ENCODE data around the gene CSGALNACT2.

CSGALNACT2 gene

GRCh38 chr10:43113201-43114087, 24.8 kb upstream of the CSGALNACT2 start:
- DNase-seq (ENCODE audit: low read depth), result no peak

- DNase-seq (ENCODE audit: low read depth), result no peak
These were observed 24.0 kb upstream of the CSGALNACT2 start for GRCh38 chr10:43114088-43114742.

- DNase-seq (ENCODE audit: low read depth), result no peak
These were observed 23.3 kb upstream of the CSGALNACT2 start for GRCh38 chr10:43114743-43115611.

GRCh38 chr10:43115881-43116595, 22.2 kb upstream of the CSGALNACT2 start:
- DNase-seq (ENCODE audit: low read depth), result no peak

GRCh38 chr10:43116596-43116995, 21.6 kb upstream of the CSGALNACT2 start:
- DNase-seq (ENCODE audit: low read depth), result no peak

- DNase-seq (ENCODE audit: low read depth), result no peak
These were observed 21.0 kb upstream of the CSGALNACT2 start for GRCh38 chr10:43117031-43117776.

- DNase-seq (ENCODE audit: low read depth), result no peak
These were observed 20.3 kb upstream of the CSGALNACT2 start for GRCh38 chr10:43117777-43118583.

GRCh38 chr10:43118631-43119415, 19.4 kb upstream of the CSGALNACT2 start:
- no peak for DNase-seq (ENCODE audit: low read depth)

- DNase-seq (ENCODE audit: low read depth), result no peak
These were observed 18.7 kb upstream of the CSGALNACT2 start for GRCh38 chr10:43119416-43120115.

- no peak for DNase-seq (ENCODE audit: low read depth)
These were observed 17.9 kb upstream of the CSGALNACT2 start for GRCh38 chr10:43120116-43120928.

- DNase-seq (ENCODE audit: low read depth), result no peak
These were observed 17.3 kb upstream of the CSGALNACT2 start for GRCh38 chr10:43120929-43121314.

GRCh38 chr10:43121444-43121843, 16.8 kb upstream of the CSGALNACT2 start:
- no peak for DNase-seq (ENCODE audit: low read depth)

GRCh38 chr10:43122096-43122495, 16.1 kb upstream of the CSGALNACT2 start:
- no peak for DNase-seq (ENCODE audit: low read depth)

- no peak for DNase-seq (ENCODE audit: low read depth)
These were observed 15.4 kb upstream of the CSGALNACT2 start for GRCh38 chr10:43122826-43123225.

- no peak for DNase-seq (ENCODE audit: low read depth)
These were observed 14.7 kb upstream of the CSGALNACT2 start for GRCh38 chr10:43123361-43124093.

- DNase-seq (ENCODE audit: low read depth), result no peak
These were observed 14.1 kb upstream of the CSGALNACT2 start for GRCh38 chr10:43124094-43124521.
